Activated naive CD4-positive, alpha-beta T cell treated with anti-CD3 and anti-CD28 coated beads, Interleukin-2, amount 10 ng/mL, durations not matched to agents 7 days and 5 days (primary cell): ENCODE data around the gene CSNK1G1.
A peak's percentile ranks its signal among the peaks of the same experiment; 100 is the strongest.

Experiments used
- CTCF ChIA-PET: fragments of 350-600 bp; sonication (Branson Sonifier 250); formaldehyde crosslinking; loops from one replicate; lab custom pipeline; 2021; ENCODE audit warnings: antibody characterized with exemption; lab: Charles Lee
- DNase-seq: peaks from one replicate; pipeline ENCODE4 v3.0.0-alpha.2; 2020
- H3K27ac Mint-ChIP-seq: one replicate; pipeline ENCODE4 v1.8.0; 2021; ENCODE audit warnings: mild to moderate bottlenecking, moderate library complexity, mixed read lengths
- H3K27me3 Mint-ChIP-seq: one replicate; pipeline ENCODE4 v1.8.0; 2021; ENCODE audit warnings: mild to moderate bottlenecking, mixed read lengths
- H3K36me3 Mint-ChIP-seq: one replicate; pipeline ENCODE4 v1.8.0; 2021; ENCODE audit warnings: mixed read lengths
- H3K4me1 Mint-ChIP-seq: one replicate; pipeline ENCODE4 v1.8.0; 2021; ENCODE audit warnings: mixed read lengths
- H3K4me3 Mint-ChIP-seq: one replicate; pipeline ENCODE4 v1.8.0; 2021; ENCODE audit warnings: mild to moderate bottlenecking, moderate library complexity, mixed read lengths
- H3K9me3 Mint-ChIP-seq: one replicate; pipeline ENCODE4 v1.8.0; 2021; ENCODE audit warnings: mixed read lengths

The CSNK1G1 gene

GRCh38 chr15:64149424-64149823 is 206.5 kb downstream of the CSNK1G1 start:
- CTCF ChIA-PET, result interaction anchor here (0.6 to 1.2 kb wide), 7 partner anchors 14 to 538 kb away, joined by 3 to 5 read pairs (median 3); partner anchors contain the start of gene PPIB
- H3K27me3 Mint-ChIP-seq, result peaks cover 42% of the 10 kb centered on the region
- no peaks in the 10 kb centered on the region for H3K9me3 Mint-ChIP-seq
- peak overlapping the region; percentile 80 for H3K27ac Mint-ChIP-seq
- peaks cover 37% of the 10 kb centered on the region for H3K4me1 Mint-ChIP-seq
- peaks cover 2% of the 10 kb centered on the region for H3K36me3 Mint-ChIP-seq
- H3K4me3 Mint-ChIP-seq, result peak overlapping the region; percentile 13
- DNase-seq, result peak; percentile 62

GRCh38 chr15:64148581-64148980 is 207.4 kb downstream of the CSNK1G1 start:
- Mint-ChIP-seq H3K4me1 (peaks cover 35% of the 10 kb centered on the region), H3K27ac (no peak overlapping the region), H3K27me3 (peaks cover 39% of the 10 kb centered on the region), H3K36me3 (peaks cover 1% of the 10 kb centered on the region), H3K9me3 (no peaks in the 10 kb centered on the region), H3K4me3 (no peak overlapping the region)
- CTCF ChIA-PET, result interaction anchor here (1.0 kb wide), 1 partner anchor 48 kb away, joined by 3 read pairs; no protein-coding TSS in a partner anchor
- DNase-seq, result no peak

- Mint-ChIP-seq H3K36me3 (peaks cover 1% of the 10 kb centered on the region), H3K4me1 (peaks cover 30% of the 10 kb centered on the region), H3K27me3 (peaks cover 35% of the 10 kb centered on the region), H3K4me3 (no peak overlapping the region), H3K9me3 (no peaks in the 10 kb centered on the region), H3K27ac (no peak overlapping the region)
- CTCF ChIA-PET, result interaction anchor here (1.0 kb wide), 1 partner anchor 48 kb away, joined by 3 read pairs; no protein-coding TSS in a partner anchor
- no peak for DNase-seq
Measured at GRCh38 chr15:64148168-64148567, 207.8 kb downstream of the CSNK1G1 start.

GRCh38 chr15:64146885-64147681 is 208.9 kb downstream of the CSNK1G1 start:
- Mint-ChIP-seq H3K27me3 (peaks cover 24% of the 10 kb centered on the region), H3K36me3 (peaks cover 3% of the 10 kb centered on the region), H3K4me1 (peaks cover 22% of the 10 kb centered on the region), H3K9me3 (no peaks in the 10 kb centered on the region), H3K4me3 (no peak overlapping the region), H3K27ac (no peak overlapping the region)
- CTCF ChIA-PET, result interaction anchor here (1.3 kb wide), 1 partner anchor 14 kb away, joined by 3 read pairs; no protein-coding TSS in a partner anchor
- DNase-seq, result no peak

- Mint-ChIP-seq H3K27ac (no peak overlapping the region), H3K9me3 (no peaks in the 10 kb centered on the region), H3K27me3 (peaks cover 19% of the 10 kb centered on the region), H3K4me1 (peaks cover 22% of the 10 kb centered on the region), H3K36me3 (peaks cover 3% of the 10 kb centered on the region), H3K4me3 (no peak overlapping the region)
- CTCF ChIA-PET, result interaction anchor here (1.3 kb wide), 1 partner anchor 15 kb away, joined by 3 read pairs; no protein-coding TSS in a partner anchor
- DNase-seq, result no peak
Measured at GRCh38 chr15:64146520-64146884, 209.5 kb downstream of the CSNK1G1 start.

- Mint-ChIP-seq H3K27ac (no peak overlapping the region), H3K4me1 (peaks cover 21% of the 10 kb centered on the region), H3K27me3 (peaks cover 14% of the 10 kb centered on the region), H3K4me3 (no peak overlapping the region), H3K9me3 (no peaks in the 10 kb centered on the region), H3K36me3 (peaks cover 3% of the 10 kb centered on the region)
- CTCF ChIA-PET, result interaction anchor here (1.3 kb wide), 1 partner anchor 15 kb away, joined by 3 read pairs; no protein-coding TSS in a partner anchor
- no peak for DNase-seq
Measured at GRCh38 chr15:64146041-64146440, 209.9 kb downstream of the CSNK1G1 start.

- no peak overlapping the region for H3K4me3 Mint-ChIP-seq
- H3K27me3 Mint-ChIP-seq, result peaks cover 3% of the 10 kb centered on the region
- no peak for DNase-seq
- CTCF ChIA-PET, result interaction anchor here (1.9 kb wide), 1 partner anchor 9 kb away, joined by 11 read pairs; no protein-coding TSS in a partner anchor
- H3K27ac Mint-ChIP-seq, result no peak overlapping the region
- peaks cover 8% of the 10 kb centered on the region for H3K4me1 Mint-ChIP-seq
- H3K9me3 Mint-ChIP-seq, result no peaks in the 10 kb centered on the region
- H3K36me3 Mint-ChIP-seq, result peaks cover 3% of the 10 kb centered on the region
Measured at GRCh38 chr15:64144565-64145281, 211.2 kb downstream of the CSNK1G1 start.

GRCh38 chr15:64144192-64144564 is 211.8 kb downstream of the CSNK1G1 start:
- H3K9me3 Mint-ChIP-seq, result no peaks in the 10 kb centered on the region
- H3K36me3 Mint-ChIP-seq, result peaks cover 3% of the 10 kb centered on the region
- CTCF ChIA-PET, result interaction anchor here (1.9 kb wide), 1 partner anchor 10 kb away, joined by 11 read pairs; no protein-coding TSS in a partner anchor
- no peak for DNase-seq
- H3K4me1 Mint-ChIP-seq, result peaks cover 3% of the 10 kb centered on the region
- no peak overlapping the region for H3K27ac Mint-ChIP-seq
- H3K27me3 Mint-ChIP-seq, result no peaks in the 10 kb centered on the region
- H3K4me3 Mint-ChIP-seq, result no peak overlapping the region

GRCh38 chr15:64143276-64143675 is 212.7 kb downstream of the CSNK1G1 start:
- no peaks in the 10 kb centered on the region for H3K9me3 Mint-ChIP-seq
- CTCF ChIA-PET, result no interaction called here
- no peak overlapping the region for H3K4me3 Mint-ChIP-seq
- H3K4me1 Mint-ChIP-seq, result no peaks in the 10 kb centered on the region
- no peaks in the 10 kb centered on the region for H3K27me3 Mint-ChIP-seq
- H3K27ac Mint-ChIP-seq, result no peak overlapping the region
- no peak for DNase-seq
- H3K36me3 Mint-ChIP-seq, result peaks cover 3% of the 10 kb centered on the region

GRCh38 chr15:64141798-64142512 is 214.0 kb downstream of the CSNK1G1 start:
- no peak overlapping the region for H3K4me3 Mint-ChIP-seq
- H3K4me1 Mint-ChIP-seq, result no peaks in the 10 kb centered on the region
- no peaks in the 10 kb centered on the region for H3K27me3 Mint-ChIP-seq
- H3K9me3 Mint-ChIP-seq, result no peaks in the 10 kb centered on the region
- CTCF ChIA-PET, result no interaction called here
- peak overlapping the region; percentile 25 for H3K27ac Mint-ChIP-seq
- DNase-seq, result no peak
- peaks cover 12% of the 10 kb centered on the region for H3K36me3 Mint-ChIP-seq

GRCh38 chr15:64138331-64138941 is 217.5 kb downstream of the CSNK1G1 start:
- H3K9me3 Mint-ChIP-seq, result no peaks in the 10 kb centered on the region
- no peak overlapping the region for H3K4me3 Mint-ChIP-seq
- H3K4me1 Mint-ChIP-seq, result no peaks in the 10 kb centered on the region
- H3K36me3 Mint-ChIP-seq, result peaks cover 35% of the 10 kb centered on the region
- H3K27me3 Mint-ChIP-seq, result no peaks in the 10 kb centered on the region
- DNase-seq, result no peak
- H3K27ac Mint-ChIP-seq, result no peak overlapping the region
- CTCF ChIA-PET, result interaction anchor here (0.8 kb wide), 1 partner anchor 15 kb away, joined by 3 read pairs; no protein-coding TSS in a partner anchor

- H3K27me3 Mint-ChIP-seq, result no peaks in the 10 kb centered on the region
- H3K4me1 Mint-ChIP-seq, result no peaks in the 10 kb centered on the region
- H3K27ac Mint-ChIP-seq, result no peak overlapping the region
- no peak for DNase-seq
- CTCF ChIA-PET, result no interaction called here
- H3K4me3 Mint-ChIP-seq, result no peak overlapping the region
- peaks cover 40% of the 10 kb centered on the region for H3K36me3 Mint-ChIP-seq
- no peaks in the 10 kb centered on the region for H3K9me3 Mint-ChIP-seq
Measured at GRCh38 chr15:64137226-64137833, 218.6 kb downstream of the CSNK1G1 start.

GRCh38 chr15:64136347-64136746 is 219.6 kb downstream of the CSNK1G1 start:
- Mint-ChIP-seq H3K36me3 (peaks cover 50% of the 10 kb centered on the region), H3K4me3 (no peak overlapping the region), H3K9me3 (no peaks in the 10 kb centered on the region), H3K27me3 (no peaks in the 10 kb centered on the region), H3K27ac (peak overlapping the region; percentile 17), H3K4me1 (no peaks in the 10 kb centered on the region)
- DNase-seq, result no peak
- CTCF ChIA-PET, result no interaction called here
